DOHH2 (cell line): ENCODE measurements around the gene GIGYF1.

ENCODE experiments used
- CTCF ChIP-seq: fragments of 200-600 bp; sonication (generic); IDR thresholded peaks from one replicate; pipeline ENCODE4 v1.5.1; 2014; ENCODE audit warnings: antibody characterized with exemption, mild to moderate bottlenecking, low read depth, low read length; ENCODE audit not compliant: poor library complexity, severe bottlenecking
- EZH2phosphoT487 ChIP-seq: fragments of 200-600 bp; sonication (generic); IDR thresholded peaks from 2 replicates; pipeline ENCODE4 v1.6.1; 2017; ENCODE audit warnings: borderline replicate concordance, mild to moderate bottlenecking, antibody characterized with exemption, low read length, moderate library complexity, mixed read lengths

DNA sequence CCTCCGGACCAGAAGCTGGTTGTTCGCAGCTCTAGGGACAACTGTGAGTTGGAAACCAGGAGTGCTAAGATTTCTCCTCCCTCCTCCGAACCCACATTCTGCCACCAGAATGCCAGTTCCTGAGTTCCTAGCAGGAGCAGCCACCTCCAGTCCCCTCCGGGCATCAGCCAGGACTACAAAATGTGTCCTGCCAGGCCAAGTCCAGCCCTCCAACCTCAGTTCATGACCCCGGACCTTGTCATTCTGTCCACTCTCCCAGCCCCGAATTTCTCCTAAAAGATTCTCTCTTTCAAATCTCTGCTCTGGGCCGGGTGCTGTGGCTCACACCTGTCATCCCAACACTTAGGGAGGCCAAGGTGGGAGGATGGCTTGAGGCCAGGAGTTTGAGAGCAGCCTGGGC lies 41.7 kb upstream of the GIGYF1 start:
- no peak for TF ChIP-seq CTCF
- no peak for TF ChIP-seq EZH2phosphoT487
